Fibroblast of skin of abdomen (primary cell): Measurements from ENCODE around the gene DLG2.

ENCODE experiments used
- DNase-seq: peaks from one replicate; pipeline ENCODE4 v3.0.0-alpha.2; 2013

Gene DLG2

DNA sequence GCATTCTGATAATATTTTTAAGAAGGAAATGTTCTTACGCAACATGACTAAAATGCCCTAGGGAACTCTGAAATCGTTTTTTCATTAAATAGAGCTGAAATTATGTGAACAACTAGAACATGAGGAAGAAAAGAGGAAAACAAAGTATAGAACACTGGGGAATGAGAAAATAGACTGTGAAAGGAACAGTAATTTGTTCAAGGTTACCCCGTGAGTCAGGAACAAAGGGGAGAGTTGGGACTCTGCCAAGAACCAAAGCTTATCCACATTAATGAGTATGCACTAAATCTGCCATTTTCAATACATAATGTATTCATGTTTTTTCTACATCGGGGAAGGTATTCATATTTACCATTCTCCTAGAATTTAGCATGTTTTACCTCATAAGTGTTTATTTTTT lies 1379.2 kb downstream of the DLG2 start:
- peak; percentile 37 for DNase-seq

DNA sequence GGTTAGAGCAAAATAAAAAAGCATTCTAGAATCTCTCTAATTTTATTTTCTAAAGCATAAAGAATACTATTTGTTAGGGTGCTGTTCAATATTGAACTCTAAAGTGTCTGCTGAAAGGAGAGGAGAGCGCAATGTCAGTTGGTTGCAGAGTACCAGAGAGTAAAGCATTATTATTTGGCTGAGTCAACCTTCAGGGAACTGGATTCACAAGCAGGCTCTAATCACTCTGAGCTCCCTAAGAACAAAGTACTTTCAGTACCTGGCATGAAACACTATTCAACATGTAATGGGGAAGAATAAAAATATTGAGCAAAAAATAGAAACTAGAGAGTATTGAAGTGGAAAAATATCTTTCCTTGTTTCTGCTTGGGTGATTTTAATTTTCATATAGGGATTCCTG lies 1380.0 kb downstream of the DLG2 start:
- no peak for DNase-seq

DNA sequence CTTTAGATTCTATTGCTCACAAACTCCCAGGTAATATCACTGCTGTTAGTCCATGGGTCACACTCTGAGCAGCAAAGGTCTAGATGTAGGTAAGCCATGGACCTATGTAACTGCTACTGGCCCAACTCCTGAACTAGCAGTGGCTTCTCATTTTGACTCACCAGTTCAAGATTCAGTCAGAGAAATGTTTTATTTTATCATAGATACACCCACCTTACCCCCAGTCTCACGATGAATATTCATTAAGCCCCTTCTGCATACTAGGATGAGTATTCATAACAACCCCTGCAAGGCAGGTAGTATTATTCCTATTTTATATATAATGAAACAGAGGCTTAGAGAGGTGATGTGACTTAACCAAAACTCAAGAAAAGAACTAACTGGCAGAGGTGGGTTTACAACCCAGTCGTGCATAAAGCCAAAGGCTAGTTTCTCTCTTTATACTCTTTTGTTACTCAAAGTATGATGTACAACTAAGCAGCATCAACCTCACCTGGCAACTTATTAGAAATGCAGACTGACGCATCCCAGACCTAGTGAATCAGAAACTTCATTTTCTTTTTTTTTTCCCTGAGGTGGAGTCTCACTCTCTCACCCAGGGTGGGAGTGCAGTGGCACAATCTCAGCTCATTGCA lies 1383.4 kb downstream of the DLG2 start:
- DNase-seq, result no peak

DNA sequence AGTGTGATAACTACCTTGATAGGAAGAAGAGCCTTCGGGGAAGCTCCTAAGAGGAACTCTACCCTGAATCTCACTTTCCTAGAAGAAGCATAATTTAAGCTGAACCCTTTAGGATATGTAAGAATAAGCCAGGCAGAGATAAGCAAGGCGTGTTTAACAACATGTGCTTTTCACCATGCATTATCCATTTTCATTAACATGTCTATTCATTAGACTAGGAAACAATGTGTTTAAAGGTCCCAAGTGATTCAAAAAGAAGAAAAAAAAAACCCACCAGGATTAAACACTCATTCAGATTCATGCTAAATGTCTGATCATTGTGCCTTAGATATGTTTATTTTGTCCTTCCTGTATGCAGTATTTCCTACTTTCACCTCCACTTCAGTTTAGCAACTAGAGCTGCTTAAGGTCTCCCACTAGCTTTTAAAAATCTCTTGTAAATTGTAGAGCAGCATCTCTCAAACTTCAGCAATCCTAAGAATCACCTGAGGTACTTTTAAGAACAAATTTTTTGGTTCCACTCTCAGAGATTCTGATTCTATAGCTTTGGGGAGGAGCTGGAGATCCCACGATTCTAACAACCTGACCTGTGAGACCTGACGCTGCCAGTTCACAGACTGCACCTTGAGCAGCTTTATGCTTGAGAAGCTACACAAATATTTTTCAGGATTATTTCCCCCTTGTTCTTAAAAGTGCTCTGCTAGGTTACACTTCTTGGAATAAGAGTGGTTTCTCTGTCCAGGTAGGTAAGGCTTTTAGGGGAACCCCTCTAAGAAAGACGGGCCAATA lies 1385.6 kb downstream of the DLG2 start:
- no peak for DNase-seq

DNA sequence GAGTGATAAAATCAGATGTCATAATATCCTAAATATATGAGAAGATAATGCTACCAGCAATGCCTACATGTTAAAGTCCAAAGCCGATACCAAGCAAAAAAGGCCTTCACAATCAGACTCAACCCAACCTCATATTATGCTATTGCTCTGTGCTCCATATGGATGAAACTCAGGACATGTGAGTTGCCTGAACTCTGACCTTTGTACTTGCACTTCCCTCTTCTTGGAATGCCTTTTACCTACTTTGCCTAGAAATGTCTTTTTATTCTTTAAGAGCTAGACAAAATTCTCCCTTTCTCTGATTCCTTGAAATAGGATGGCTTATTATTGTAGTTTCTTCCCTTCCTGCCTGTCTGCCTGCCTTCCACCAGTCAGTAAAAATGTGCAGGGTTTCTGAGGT lies 1386.3 kb downstream of the DLG2 start:
- DNase-seq, result no peak

DNA sequence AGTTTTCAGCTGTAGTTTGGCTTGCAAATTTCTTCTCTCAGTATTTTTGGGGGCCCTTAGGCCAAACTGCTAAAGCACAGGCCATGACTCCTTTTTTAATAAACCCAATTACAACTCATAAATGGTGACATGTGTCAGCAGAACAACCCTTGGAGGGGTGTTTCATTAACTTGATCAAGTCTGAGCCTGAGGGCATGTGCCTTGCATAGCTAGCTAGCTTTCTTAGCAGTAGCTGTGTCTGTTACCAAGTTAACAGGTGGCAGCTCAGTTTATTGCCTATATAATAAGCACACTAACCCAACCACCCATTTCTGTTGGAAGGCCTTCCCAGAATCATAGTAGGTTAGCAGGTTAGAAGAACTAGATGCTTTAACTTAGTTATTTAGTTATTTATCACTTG lies 1390.7 kb downstream of the DLG2 start:
- no peak for DNase-seq

DNA sequence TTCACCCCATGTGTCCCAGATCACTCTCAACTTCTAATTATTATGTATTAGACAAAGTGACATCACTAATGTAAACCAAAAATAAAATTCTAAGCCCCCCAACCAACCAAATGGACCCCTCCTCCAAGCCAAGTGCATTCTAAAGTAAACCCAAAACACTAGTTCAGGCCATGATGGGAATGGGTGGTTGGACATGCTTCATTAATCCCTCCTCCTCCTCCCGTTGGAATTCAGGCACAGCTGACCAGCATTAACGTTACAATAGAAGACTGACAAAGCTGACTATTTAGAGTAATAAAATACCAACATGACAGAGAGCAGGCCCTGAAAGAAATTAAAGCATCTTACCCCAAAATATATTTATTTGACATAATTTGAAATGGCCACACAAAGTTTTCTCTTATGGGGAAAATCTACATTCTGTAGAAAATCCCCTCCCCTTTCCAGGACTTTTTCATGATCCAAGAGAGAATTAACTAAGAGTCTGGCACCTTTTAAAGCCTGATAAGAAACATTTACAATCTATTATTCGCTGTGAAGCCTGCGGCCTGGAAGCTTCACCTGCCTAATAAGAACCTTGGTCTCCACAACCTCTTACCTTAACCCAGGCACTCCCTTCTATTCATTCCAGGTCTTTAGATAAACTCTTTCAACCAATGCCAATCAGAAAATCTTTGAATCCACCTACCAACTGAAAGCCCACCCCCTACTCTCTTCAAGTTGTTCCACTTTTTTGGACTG lies 1392.5 kb downstream of the DLG2 start:
- DNase-seq, result no peak

DNA sequence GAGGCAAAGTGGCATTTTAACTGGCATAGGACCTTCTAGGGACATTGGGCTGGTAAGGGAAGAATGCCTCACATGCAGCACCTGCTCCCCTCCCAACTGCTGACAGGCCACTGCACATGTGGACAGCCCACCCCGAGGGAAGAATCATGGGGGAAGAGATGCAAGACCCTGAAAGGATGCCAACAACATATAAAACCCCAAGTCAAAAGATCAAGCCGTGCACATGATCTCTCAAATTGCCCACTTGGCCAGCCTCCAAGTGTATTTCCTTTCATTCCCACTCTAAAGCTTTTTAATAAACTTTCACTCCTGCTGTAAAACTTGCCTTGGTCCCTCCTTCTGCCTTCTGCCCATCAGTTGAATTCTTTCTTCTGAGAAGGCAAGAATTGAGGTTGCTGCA lies 1393.1 kb downstream of the DLG2 start:
- DNase-seq, result no peak

DNA sequence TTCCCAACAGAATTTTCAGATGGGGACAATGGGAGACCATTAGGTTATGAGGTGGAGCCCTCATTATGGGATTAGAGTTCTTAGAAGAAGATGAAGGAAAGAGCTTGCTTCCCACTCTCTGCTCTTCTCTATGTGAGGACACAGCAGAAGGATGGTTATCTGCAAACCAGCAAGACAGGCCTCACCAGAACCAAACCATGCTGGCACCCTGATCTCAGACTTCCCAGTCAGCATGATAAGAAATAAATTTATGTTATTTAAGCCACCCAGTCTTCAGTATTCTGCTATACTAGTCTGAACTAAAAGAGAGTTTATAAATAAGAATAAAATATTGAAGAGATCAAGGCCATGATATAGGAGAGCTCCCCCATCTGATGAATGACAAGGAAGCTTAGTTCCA lies 1394.6 kb downstream of the DLG2 start:
- no peak for DNase-seq

DNA sequence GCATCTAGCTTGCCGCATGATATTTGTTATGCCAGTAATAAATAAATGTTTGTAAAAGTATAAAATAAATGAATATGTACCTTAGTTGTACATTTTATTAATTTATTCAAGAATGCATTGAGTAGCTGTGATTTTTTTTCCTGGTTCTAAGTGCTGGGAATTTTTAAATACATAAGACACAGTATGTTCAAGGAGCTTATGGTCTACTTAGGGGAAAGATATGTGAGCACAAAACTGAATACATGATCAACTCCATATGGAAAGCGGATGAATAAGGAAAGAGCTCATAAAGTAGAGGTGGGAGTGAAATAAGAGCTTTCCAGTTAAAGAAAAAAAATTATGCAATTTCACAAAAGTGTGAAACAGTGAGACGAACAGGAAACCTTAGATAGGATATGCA lies 1396.7 kb downstream of the DLG2 start:
- no peak for DNase-seq

DNA sequence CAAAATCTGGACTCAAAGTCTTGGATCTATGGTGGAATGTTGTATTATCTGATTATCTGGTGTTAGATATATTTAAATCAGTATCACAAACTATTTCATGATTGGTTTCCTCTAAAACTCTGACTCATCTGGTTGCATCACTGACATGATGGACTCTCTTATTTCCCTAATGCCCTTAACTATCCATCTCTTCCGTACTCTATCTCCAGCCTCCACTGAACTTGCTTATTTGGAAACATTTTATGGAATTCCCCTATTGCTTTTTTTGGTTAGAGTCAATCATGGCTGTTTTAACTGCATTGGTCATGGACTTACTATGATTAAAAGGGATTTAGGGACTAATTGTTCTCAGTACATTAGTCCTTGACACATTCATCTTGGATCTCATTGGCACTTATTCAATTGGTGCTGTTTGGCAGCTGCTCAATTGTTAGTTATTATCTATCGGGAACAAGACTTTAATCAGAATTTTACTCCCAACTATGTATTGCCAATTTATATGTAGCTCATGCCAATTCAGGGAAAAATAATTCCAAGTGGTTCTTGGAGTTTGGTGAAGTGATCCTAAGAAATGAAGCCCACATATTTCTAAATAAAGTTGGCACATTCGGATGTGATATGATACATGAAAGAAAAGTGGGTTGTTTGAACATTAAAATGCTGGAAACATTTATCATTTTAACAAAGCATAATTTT lies 1399.0 kb downstream of the DLG2 start:
- DNase-seq, result no peak

DNA sequence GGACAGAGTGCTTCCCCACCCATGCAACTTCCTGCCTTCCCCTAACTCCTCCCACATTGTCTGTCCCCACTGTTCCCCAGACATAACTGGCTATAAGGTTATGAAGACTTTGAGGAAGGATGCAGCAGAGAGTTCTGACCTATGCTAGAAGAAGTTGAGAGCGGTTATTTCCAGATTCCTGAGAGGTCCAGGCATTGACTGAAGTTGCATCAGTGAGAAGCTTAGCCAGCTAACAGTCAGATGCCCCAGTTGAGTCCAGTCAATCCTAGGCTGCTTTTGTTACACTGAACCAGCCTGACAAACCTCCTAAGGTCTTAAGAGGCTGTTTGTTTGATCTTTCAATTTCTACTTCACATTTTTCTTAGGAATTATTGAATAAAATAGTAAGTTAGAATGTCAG lies 1403.1 kb downstream of the DLG2 start:
- peak; percentile 38 for DNase-seq

DNA sequence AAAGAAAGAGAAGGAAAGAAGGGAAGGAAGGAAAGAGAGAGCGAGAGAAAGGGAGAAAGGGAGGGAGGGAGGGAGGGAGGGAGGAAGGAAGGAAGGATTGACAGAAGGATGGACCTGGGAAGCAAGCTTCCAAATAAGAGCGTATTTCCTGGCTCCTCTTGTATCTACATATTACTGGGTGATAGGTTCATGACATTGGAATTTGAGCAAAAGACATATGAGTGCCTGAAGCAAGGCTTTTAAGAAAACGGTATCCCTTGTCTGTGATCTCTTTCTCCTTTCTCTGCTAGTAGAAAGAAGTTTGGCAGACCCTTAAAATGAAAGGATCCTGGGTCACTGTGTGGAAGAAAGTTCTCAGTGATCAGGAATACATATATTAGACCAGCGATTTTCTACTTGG lies 1408.8 kb downstream of the DLG2 start:
- DNase-seq, result peak; percentile 7

DNA sequence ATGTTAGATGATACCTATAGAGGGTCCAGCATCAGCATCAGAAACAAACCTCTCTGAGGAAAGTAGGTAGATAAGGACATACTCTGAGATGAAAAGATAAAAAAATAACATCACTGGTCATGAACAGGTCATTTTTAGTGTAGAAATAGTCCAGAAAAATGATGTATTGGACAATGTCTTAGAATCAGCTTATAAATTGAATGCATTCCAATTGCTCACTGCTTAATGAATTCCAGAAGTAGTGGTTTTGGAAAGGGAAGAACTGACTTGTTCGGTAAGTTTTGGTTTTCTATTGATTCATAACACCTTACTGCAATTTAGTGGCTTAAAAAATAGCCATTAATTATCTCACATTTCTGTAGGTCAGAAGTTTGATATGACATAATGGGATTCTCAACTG lies 1411.5 kb downstream of the DLG2 start:
- peak; percentile 13 for DNase-seq

DNA sequence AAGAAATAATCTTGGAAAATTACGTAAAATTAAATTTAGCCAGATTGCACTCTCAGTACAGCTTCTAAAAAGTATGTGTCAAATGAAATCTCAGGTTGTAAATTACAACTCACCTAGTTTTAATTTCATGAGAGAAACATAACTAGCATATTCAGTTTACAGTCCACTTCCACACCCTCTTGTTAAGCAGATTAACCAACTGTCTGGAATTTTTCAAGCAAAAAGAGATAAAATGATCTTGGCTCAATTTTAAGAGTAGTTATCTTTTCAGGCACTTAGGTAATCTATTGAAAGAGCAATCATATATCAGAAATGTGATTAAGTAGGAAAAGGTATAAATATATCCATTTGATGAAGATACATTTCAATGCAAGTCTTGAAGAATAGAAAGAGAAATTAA lies 1412.6 kb downstream of the DLG2 start:
- no peak for DNase-seq

DNA sequence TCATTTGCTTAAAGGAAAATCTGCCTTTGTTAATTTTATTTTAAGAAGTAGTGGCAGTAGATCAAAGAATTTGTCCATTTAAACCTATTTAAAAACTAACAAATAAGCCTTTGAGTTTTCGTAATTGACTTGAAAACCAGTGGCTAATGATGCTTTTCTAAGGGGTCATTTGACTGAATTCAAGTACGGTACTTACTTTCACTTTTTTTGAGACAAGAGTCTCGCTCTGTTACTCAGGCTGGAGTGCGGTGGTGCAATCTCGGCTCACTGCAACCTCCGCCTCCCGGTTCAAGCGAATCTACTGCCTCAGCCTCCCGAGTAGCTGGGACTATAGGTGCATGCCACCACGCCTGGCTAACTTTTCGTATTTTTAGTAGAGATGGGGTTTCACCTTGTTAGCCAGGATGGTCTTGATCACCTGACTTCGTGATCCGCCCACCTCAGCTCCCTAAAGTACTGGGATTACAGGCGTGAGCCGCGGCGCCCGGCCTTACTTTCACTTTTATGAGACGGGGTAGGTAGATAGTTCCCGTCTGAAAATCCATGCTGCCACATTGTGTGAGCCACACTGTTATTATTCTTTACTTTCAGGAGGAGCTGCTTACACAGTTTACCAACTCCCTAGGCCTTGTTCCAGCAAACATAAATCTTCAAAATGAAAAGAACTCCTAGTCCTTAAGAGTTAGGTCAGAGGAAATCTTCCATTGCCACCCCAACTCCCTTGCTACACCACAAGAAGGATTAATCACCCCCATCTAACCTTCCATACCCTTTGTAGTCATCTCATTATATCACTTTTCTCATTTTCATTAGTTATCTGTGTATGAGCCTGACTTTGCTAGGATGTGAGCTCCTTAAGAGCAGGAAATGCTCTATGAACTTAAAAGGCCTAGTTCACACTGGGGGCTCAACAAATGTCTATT lies 1414.4 kb downstream of the DLG2 start:
- no peak for DNase-seq

DNA sequence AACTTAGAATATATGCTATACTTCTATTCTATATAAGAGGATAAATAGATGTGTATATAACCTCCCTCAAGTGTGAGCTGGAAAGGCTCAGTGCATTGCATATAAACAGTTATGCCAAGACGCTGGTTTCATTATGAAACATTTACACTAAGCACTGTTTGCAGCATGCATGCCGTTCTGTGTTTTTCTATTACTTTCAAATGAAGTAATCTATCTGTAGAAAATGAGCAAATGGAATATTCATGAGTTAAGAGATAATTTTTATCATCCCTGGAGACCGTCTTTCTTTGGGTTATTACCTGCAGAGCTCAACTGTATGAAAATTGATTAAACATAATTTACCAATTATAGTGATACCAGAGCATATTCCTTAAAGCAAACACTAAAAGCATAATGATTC lies 1415.2 kb downstream of the DLG2 start:
- no peak for DNase-seq

DNA sequence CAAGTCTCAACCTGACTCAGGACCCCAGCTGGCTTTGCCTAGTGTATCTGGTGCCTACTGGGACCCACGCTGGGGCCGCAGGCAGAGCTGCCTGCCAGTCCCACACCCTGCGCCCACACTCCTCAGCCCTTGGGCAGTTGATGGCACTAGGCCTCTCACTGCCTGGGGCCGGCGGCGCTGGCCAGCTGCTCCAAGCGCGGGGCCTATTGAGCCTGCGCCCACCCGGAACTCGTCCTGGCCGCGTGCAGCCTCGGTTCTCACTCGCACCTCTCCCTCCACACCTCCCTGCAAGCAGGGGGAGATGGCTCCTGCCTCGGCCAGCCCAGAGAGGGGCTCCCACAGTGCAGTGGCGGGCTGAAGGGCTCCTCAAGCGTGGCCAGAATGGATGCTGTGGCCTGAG lies 1432.4 kb downstream of the DLG2 start:
- DNase-seq, result no peak

DNA sequence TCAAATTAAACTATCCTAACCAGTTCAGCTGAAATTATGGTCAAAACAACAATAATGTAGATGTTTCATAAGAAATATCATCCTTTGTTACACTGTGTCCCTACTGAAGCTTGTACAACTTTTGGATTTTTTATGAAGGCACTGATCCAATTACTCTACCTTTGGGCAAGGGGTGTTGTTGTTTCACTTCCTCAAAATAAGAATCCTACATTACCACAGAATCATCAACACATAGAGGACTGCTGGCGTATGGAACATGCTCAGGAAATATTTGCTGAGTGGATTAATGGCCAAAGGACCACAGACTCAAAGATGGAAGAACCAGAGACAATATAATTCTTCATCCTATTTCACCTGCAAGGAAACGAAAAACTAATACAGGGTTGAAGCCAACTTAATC lies 1433.4 kb downstream of the DLG2 start:
- no peak for DNase-seq

DNA sequence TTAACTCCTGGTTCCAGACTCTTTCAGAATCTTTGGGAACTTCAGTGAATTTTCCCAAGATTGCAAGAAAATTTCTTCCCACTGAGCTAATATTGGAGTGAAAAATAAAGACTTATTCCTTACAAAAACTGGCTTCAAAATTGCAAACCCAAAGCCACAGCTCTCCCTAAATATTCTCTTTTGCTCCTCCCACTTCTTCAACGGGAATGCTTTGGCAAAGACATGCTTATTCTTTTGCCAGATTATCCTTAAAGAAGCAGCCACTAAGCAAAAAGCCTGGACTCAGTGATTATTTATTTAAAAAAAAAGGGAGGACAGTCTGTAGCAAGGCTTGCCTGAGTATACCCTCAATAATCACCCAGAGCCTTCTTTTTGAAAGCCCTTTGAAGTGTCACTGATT lies 1438.6 kb downstream of the DLG2 start:
- DNase-seq, result no peak

DNA sequence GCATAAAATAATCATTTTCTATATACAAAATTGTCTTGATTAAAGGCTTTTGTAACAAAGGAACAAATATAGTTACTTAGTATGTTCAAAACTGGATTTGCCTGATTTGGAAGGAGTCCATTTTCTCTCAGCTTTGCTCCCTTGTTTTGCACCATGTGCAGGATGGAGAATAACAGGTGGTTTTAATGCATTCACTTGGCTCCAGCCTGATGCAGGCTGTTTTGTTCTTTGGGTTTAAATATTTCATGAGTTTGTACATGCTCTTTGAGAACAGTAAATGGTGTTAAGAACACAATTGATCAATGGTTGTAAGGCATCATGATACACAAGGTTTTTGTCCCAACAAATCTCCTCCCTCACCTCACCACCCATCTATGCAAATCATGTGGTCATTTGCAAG lies 1454.1 kb downstream of the DLG2 start:
- DNase-seq, result no peak

DNA sequence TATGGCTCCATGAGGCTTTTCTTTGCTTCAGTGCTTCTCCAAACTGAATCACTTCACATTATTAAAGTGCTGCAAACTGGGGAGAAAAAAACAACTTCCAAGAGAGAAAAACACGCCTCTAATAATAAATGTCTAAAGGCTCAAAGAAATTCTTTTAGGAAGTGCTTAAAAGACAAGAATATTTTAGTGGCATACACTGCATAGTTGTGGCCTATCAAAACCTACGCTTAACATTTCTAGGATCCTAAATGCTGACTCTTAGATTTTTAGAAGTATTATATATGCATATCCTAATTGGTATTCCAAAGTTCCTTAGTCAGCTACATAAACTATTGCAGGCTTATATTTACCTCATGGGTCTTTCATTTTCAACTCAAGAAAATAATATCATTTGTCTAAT lies 1462.0 kb downstream of the DLG2 start:
- peak; percentile 73 for DNase-seq
